ENCODE data around the gene MAML2. TPM values are rescaled to one million over a fixed set of nuclear protein-coding genes. Genes with fewer than 3 reads are reported as not detected.

The MAML2 gene
- total RNA-seq, 1 experiment from 2014 or later, result 2.7 TPM

GRCh38 chr11:96275801-96276594 lies 67.0 kb downstream of the MAML2 start:
- no peak overlapping the region for H3K27ac ChIP-seq (ENCODE audit: insufficient read length, low read depth, low read length)
- H3K14ac ChIP-seq (ENCODE audit: insufficient read depth, low read length), result no peak overlapping the region
- no peaks in the 10 kb centered on the region for H3K9me3 ChIP-seq (ENCODE audit: control insufficient read depth, low read depth, low read length)
- H3K4ac ChIP-seq (ENCODE audit: low read depth, low read length), result no peak overlapping the region
- no peak overlapping the region for H4K91ac ChIP-seq (ENCODE audit: insufficient read length, low read depth, low read length)
- no peak overlapping the region for H3T11ph ChIP-seq (ENCODE audit: low read length)
- H3K18ac ChIP-seq (ENCODE audit: insufficient read length, low read depth, low read length), result no peak overlapping the region
- H3K4me1 Mint-ChIP-seq, result peaks cover 39 to 42% of the 10 kb centered on the region in 2 experiments
- H2BK12ac ChIP-seq (ENCODE audit: insufficient read length, low read depth, low read length), result no peak overlapping the region
- no peak overlapping the region for H2AK5ac ChIP-seq (ENCODE audit: insufficient read length, low read length)
- no peaks in the 10 kb centered on the region for H3K23me2 ChIP-seq (ENCODE audit: insufficient read length, low read depth, low read length, poor library complexity, severe bottlenecking)
- no peak overlapping the region for H2BK120ac ChIP-seq (ENCODE audit: low read depth, low read length, poor library complexity, severe bottlenecking)
- H2BK15ac ChIP-seq (ENCODE audit: low read depth, low read length), result no peak overlapping the region
- peaks cover 0 to 7% (median 0%) of the 10 kb centered on the region in 3 experiments; a peak in 3 of 7 replicates for H3K36me3 Mint-ChIP-seq (ENCODE audit: insufficient read depth in 1 of 3, low read depth in 3 of 3)
- no peak overlapping the region for H3K9ac ChIP-seq (ENCODE audit: extremely low read depth, insufficient read length, low read length)
- H3K27me3 Mint-ChIP-seq (ENCODE audit: low read depth), result no peaks in the 10 kb centered on the region
- no peaks in the 10 kb centered on the region for H4K20me1 ChIP-seq (ENCODE audit: control insufficient read depth, insufficient read depth, insufficient read length)
- H3K56ac ChIP-seq (ENCODE audit: insufficient read length, low read depth, low read length), result no peak overlapping the region
- H3K79me1 ChIP-seq (ENCODE audit: insufficient read depth, low read depth, low read length, poor library complexity, severe bottlenecking), result no peaks in the 10 kb centered on the region
- H3K23ac ChIP-seq (ENCODE audit: insufficient read length, low read depth, low read length), result no peak overlapping the region
- H3K4me2 ChIP-seq (ENCODE audit: insufficient read depth, insufficient read length, low read length), result no peak overlapping the region
- H3K27ac Mint-ChIP-seq, result no peak overlapping the region; a peak in 1 of 7 replicates
- TF ChIP-seq, protein P1, sequence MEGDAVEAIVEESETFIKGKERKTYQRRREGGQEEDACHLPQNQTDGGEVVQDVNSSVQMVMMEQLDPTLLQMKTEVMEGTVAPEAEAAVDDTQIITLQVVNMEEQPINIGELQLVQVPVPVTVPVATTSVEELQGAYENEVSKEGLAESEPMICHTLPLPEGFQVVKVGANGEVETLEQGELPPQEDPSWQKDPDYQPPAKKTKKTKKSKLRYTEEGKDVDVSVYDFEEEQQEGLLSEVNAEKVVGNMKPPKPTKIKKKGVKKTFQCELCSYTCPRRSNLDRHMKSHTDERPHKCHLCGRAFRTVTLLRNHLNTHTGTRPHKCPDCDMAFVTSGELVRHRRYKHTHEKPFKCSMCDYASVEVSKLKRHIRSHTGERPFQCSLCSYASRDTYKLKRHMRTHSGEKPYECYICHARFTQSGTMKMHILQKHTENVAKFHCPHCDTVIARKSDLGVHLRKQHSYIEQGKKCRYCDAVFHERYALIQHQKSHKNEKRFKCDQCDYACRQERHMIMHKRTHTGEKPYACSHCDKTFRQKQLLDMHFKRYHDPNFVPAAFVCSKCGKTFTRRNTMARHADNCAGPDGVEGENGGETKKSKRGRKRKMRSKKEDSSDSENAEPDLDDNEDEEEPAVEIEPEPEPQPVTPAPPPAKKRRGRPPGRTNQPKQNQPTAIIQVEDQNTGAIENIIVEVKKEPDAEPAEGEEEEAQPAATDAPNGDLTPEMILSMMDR (conservative IDR thresholded peaks at IDR 0.05), result no peak
- H4K5ac ChIP-seq (ENCODE audit: insufficient read length, low read depth, low read length), result no peak overlapping the region
- no peak overlapping the region for H2BK20ac ChIP-seq (ENCODE audit: low read depth, low read length, poor library complexity, severe bottlenecking)
- H3K79me2 ChIP-seq (ENCODE audit: insufficient read depth, low read length), result no peaks in the 10 kb centered on the region
- H3K27me3 ChIP-seq (ENCODE audit: insufficient read depth, low read length), result no peaks in the 10 kb centered on the region
- no peak for DNase-seq
- H3K9me3 Mint-ChIP-seq, result peaks cover 3 to 4% of the 10 kb centered on the region in 2 experiments; a peak in 2 of 5 replicates
- H4K8ac ChIP-seq (replicated peaks; ENCODE audit: insufficient read length, low read depth, low read length), result no peak overlapping the region
- no peak overlapping the region for H2BK5ac ChIP-seq (ENCODE audit: insufficient read length, low read length)
- no CpG with 5 or more reads among the region's 5 CpGs for WGBS (ENCODE audit: extremely low coverage, insufficient read length, low lambda C conversion rate)
- peaks cover 10% of the 10 kb centered on the region; the same call in 1 of the 2 replicates for H3K4me1 ChIP-seq (ENCODE audit: insufficient read depth, low read length)
- H2AFZ ChIP-seq (ENCODE audit: low read length), result no peak overlapping the region
- no peak overlapping the region for H3K4me3 Mint-ChIP-seq
